ENCODE measurements around the gene NEURL3.

NEURL3 gene

GRCh38 chr2:96527286-96528005, 22.3 kb upstream of the NEURL3 start:
- peak; percentile 63 to 64 for DNase-seq

GRCh38 chr2:96526615-96527285, 21.6 kb upstream of the NEURL3 start:
- no peak for DNase-seq

GRCh38 chr2:96526101-96526591, 21.0 kb upstream of the NEURL3 start:
- DNase-seq: no peak

GRCh38 chr2:96525211-96525507, 20.0 kb upstream of the NEURL3 start:
- no peak for DNase-seq

GRCh38 chr2:96524482-96525210, 19.5 kb upstream of the NEURL3 start:
- DNase-seq: no peak

- DNase-seq: no peak
These were observed 18.7 kb upstream of the NEURL3 start for GRCh38 chr2:96523659-96524481.

- no peak for DNase-seq
These were observed 17.4 kb upstream of the NEURL3 start for GRCh38 chr2:96522304-96523203.

GRCh38 chr2:96521219-96521618, 16.1 kb upstream of the NEURL3 start:
- no peak for DNase-seq

GRCh38 chr2:96520697-96521096, 15.5 kb upstream of the NEURL3 start:
- DNase-seq: no peak

GRCh38 chr2:96520231-96520630, 15.1 kb upstream of the NEURL3 start:
- DNase-seq: no peak

GRCh38 chr2:96517079-96517478, 11.9 kb upstream of the NEURL3 start:
- DNase-seq: no peak

GRCh38 chr2:96514521-96514920, 9.4 kb upstream of the NEURL3 start:
- DNase-seq: no peak

- no peak for DNase-seq
These were observed 7.2 kb upstream of the NEURL3 start for GRCh38 chr2:96512341-96512740.

GRCh38 chr2:96511851-96512250, 6.7 kb upstream of the NEURL3 start:
- DNase-seq: no peak

- DNase-seq: no peak
These were observed 5.9 kb upstream of the NEURL3 start for GRCh38 chr2:96510931-96511595.

GRCh38 chr2:96509847-96510230, 4.7 kb upstream of the NEURL3 start:
- no peak for DNase-seq

- DNase-seq: peak; percentile 77 to 79
These were observed 4.1 kb upstream of the NEURL3 start for GRCh38 chr2:96509114-96509846.

- no peak for DNase-seq
These were observed 3.5 kb upstream of the NEURL3 start for GRCh38 chr2:96508521-96509113.

GRCh38 chr2:96507957-96508520, 2.9 kb upstream of the NEURL3 start:
- peak; percentile 86 to 94 for DNase-seq

- no peak for DNase-seq
These were observed 1.7 kb upstream of the NEURL3 start for GRCh38 chr2:96506907-96507240.

Measured in stimulated activated CD4-positive, alpha-beta T cell treated with anti-CD3 and anti-CD28 coated beads, Interleukin-2, amount 100 ng/mL, for 48 hours (primary cell).